Cardiac muscle cell (in vitro differentiated cells and primary cell): ENCODE data around the gene CUEDC2. TPM values are rescaled to one million over a fixed set of nuclear protein-coding genes. Genes with fewer than 3 reads are reported as not detected.

Experiments
- DNase-seq, 2 donors: peaks; one replicate each; pipeline versions ENCODE4 v3.0.0 to v3.0.0-alpha.2; 2010 to 2017; ENCODE audit warnings: low read depth in 1 of 2, low spot score in 1 of 2
- H3K27ac ChIP-seq: fragments of 200-600 bp; sonication (generic); 2 replicates; pipeline ENCODE4 v1.5.1; 2016
- H3K27me3 ChIP-seq: fragments of 200-600 bp; sonication (generic); 2 replicates; pipeline ENCODE4 v1.6.0; 2016; ENCODE audit warnings: control low read depth
- H3K36me3 ChIP-seq: fragments of 200-600 bp; sonication (generic); 2 replicates; pipeline ENCODE4 v1.5.1; 2016; ENCODE audit warnings: control low read depth
- H3K4me1 ChIP-seq: fragments of 200-600 bp; sonication (generic); 2 replicates; pipeline ENCODE4 v1.8.1; 2017; ENCODE audit warnings: low read depth, mild to moderate bottlenecking, mixed run types
- H3K4me3 ChIP-seq: fragments of 200-600 bp; sonication (generic); 2 replicates; pipeline ENCODE4 v1.5.1; 2016; ENCODE audit warnings: mild to moderate bottlenecking
- H3K9me3 ChIP-seq: fragments of 200-600 bp; sonication (generic); 2 replicates; pipeline ENCODE4 v1.5.1; 2017; ENCODE audit warnings: low read depth, mild to moderate bottlenecking, control low read depth
- CTCF ChIP-seq: IDR thresholded peaks from 2 replicates; pipeline ENCODE4 v1.5.1; 2012; ENCODE audit warnings: low read depth, mild to moderate bottlenecking, low read length
- polyA plus RNA-seq: library from polyadenylated mRNA; unstranded; fragments of >200 nt; fragmentation: Nextera tagmentation; extraction: Ambion mirVana; gene quantifications from 2 replicates; pipeline ENCODE4 v1.2.1, GENCODE V29; 2016
- total RNA-seq: library from RNA; depleted of rRNA; stranded (reverse); fragments of >200 nt; gene quantifications from 2 replicates; pipeline ENCODE4 v1.2.3, GENCODE V29; 2016

The CUEDC2 gene
- total and polyA plus RNA-seq, 2 experiments from 2014 or later, result 134 to 190 TPM

GRCh38 chr10:102421757-102422512 is 10.4 kb downstream of the CUEDC2 start:
- Histone ChIP-seq H3K36me3 (peaks cover 7% of the 10 kb centered on the region), H3K27me3 (no peaks in the 10 kb centered on the region), H3K4me1 (peaks cover 19% of the 10 kb centered on the region), H3K4me3 (peak overlapping the region; percentile 55), H3K27ac (no peak overlapping the region), H3K9me3 (no peaks in the 10 kb centered on the region)
- DNase-seq, result peak in 1 of 2 donors; percentile 48
- no peak for TF ChIP-seq CTCF

GRCh38 chr10:102421507-102421756 is 10.9 kb downstream of the CUEDC2 start:
- TF ChIP-seq CTCF, result no peak
- no peaks in the 10 kb centered on the region for H3K9me3 ChIP-seq
- no peaks in the 10 kb centered on the region for H3K27me3 ChIP-seq
- peaks cover 19% of the 10 kb centered on the region for H3K4me1 ChIP-seq
- H3K4me3 ChIP-seq, result peak overlapping the region; percentile 55
- no peak for DNase-seq
- peak overlapping the region; percentile 86 for H3K27ac ChIP-seq
- H3K36me3 ChIP-seq, result peaks cover 7% of the 10 kb centered on the region

DNA sequence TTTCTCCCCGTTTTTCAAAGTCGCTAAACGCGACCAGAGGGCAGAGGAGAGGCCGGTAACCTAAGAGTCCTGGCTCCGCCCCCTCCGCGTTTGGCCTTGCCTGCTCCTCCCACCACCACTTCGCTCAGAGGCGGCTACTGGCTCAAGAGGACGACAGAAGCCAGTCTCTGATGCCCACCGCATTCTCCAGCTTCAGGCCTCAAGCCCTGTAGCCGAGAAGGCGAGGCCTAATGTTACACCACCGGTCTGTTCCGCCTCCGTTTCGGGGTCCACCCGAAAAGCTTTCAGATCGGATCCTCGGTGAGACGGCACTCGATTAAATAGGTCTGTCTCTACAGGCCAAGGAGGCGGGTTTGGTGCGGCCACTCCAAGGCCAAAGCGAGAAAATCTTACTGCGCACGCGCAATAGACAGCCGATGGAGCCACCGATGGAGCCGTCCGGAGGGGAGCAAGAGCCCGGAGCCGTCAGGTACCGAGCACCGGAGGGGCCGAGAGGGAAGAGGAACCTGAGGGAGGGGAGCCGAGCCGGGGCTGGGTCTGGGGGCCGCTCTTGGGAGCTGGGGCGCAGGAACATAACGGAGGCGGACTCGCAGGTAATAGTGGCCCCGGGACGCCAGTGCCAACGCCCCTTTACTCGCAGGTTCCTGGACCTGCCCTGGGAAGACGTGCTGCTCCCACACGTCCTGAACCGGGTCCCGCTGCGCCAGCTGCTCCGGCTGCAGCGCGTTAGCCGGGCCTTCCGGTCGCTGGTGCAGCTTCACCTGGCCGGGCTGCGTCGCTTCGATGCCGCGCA is 11.5 kb downstream of the CUEDC2 start, which contains the start of gene FBXL15:
TSS of gene FBXL15 (plus strand) at position 123 of the 793 bp plus-strand sequence. CDS start at position 417, 294 bp downstream.
- TF ChIP-seq CTCF, result no peak
- peak within 1 kb of the TSS; percentile 55 for H3K4me3 ChIP-seq
- DNase-seq, result peak; percentile 97 to 99
- H3K27ac ChIP-seq, result peak within 1 kb of the TSS; percentile 86
- no peaks in the 10 kb centered on the region for H3K27me3 ChIP-seq
- peaks cover 7% of the 10 kb centered on the region for H3K36me3 ChIP-seq
- peaks cover 19% of the 10 kb centered on the region for H3K4me1 ChIP-seq
- no peaks in the 10 kb centered on the region for H3K9me3 ChIP-seq

- H3K27ac ChIP-seq, result peak overlapping the region; percentile 86
- H3K4me1 ChIP-seq, result peaks cover 19% of the 10 kb centered on the region
- H3K27me3 ChIP-seq, result no peaks in the 10 kb centered on the region
- no peak for DNase-seq
- no peaks in the 10 kb centered on the region for H3K9me3 ChIP-seq
- no peak for TF ChIP-seq CTCF
- peaks cover 7% of the 10 kb centered on the region for H3K36me3 ChIP-seq
- H3K4me3 ChIP-seq, result peak overlapping the region; percentile 55
These were observed 12.1 kb downstream of the CUEDC2 start for GRCh38 chr10:102420181-102420713.

DNA sequence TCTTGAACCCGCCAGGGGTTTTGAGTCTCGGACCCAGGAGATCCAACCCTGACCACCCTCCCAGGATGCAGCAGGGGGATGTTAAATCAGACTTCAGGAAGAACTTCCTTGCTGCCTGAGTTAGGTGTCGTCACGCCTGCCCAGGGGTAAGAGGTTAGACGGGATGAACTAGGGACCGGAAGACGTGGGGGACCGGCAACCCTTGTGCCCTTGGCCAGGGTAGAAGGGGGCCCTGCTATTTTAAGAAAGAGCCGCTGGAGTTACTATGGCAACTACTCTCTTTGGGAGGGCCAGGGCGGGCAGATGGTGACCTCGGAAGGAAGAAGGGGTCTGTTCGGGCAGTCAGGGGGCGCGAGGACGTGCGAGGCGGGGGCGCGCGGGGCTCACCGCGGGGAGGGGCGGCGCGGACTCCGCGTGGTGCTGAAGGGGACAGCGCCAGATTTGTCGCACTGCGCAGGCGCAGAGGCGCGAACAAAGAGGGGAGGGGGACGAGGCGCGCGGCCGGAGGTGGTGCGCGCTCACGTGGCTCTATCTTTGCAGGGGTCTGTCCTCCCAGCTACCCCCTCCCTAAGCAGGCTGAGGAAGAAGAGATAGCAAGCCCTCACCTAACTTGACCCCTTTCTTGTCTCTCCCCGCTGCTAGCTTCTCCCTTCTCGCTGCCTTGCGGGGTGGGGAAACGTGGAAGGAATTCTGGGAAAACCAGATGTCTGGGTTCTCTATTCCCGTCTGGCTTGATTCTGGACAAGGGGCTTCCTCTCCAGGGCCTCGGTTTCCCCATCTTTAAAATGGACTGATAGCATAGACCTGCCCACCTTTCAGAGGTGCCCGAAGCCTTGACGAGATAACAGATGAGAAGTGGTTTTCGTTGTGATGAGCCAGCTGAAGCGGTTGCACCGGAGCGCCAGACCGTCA is 12.8 kb downstream of the CUEDC2 start:
- TF ChIP-seq CTCF, result no peak
- H3K4me3 ChIP-seq, result peak overlapping the region; percentile 55
- H3K9me3 ChIP-seq, result no peaks in the 10 kb centered on the region
- H3K27ac ChIP-seq, result peak overlapping the region; percentile 86
- H3K36me3 ChIP-seq, result peaks cover 7% of the 10 kb centered on the region
- H3K4me1 ChIP-seq, result peaks cover 19% of the 10 kb centered on the region
- peak in 1 of 2 donors; percentile 82 for DNase-seq
- no peaks in the 10 kb centered on the region for H3K27me3 ChIP-seq
